ENCODE results near the gene SLC26A8.
"Not testable (repeated sequence)": the region's sequence is repeated elsewhere in the genome, so short reads cannot be mapped to it uniquely, and the experiment has no call there.

Gene SLC26A8

DNA sequence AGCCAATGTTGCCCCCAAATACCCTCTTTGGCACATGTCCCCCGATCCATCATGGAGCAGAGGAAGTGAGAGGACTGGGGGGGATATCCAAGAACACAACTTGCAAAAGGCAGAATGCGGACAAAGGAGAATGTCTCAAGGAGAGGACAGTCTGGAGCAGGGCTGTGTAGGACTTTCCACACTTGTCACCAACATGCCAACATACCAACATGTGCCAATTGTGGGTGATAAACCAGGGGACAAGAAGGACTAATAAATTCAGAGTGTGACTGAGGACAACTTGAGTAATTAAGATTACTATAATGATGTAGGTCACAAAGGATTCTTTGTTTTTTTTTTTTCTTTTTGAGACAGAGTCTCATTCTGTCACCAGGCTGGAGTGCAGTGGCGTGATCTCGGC lies 8.8 kb downstream of the SLC26A8 start:
- DNase-seq (ENCODE audit: low spot score) = no peak

DNA sequence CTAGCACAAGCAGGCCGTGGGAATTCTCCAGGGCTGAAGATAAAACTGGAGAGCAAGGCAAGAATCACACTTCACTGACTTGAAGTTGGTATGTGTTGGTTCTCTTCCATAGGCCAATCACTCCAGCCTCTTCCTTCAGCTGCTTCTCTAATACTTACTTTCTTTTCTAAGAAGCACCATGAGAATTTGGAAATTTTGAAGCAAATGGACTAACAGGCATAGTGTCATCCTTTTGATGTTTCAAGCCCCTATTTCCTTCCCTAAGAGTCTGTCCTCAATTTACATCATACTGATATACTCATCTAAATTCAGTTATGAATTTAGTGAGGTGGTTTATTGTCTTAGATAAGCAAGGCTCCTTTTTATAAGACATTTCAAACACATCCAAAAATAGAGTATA lies 24.0 kb downstream of the SLC26A8 start:
- no peak for DNase-seq (ENCODE audit: low spot score)

DNA sequence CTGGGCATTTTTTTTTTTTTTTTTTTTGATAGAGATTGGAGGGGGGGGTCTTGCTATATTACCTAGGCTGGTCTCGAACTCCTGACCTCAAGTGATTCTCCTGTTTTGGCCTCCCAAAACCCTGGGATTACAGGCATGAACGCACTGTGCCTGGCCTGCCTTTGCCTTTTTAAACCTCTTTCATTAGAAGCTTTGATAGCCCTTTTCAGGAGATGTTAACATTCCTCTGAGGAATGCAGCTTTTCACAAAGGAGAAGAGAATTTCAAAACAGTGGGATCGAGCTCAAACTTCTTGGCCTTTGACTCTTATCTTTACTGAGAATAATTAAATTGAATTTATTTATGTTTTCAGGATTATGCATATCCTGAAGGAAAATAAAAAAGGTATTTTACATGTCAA lies 31.3 kb downstream of the SLC26A8 start:
- no peak for DNase-seq (ENCODE audit: low spot score)

DNA sequence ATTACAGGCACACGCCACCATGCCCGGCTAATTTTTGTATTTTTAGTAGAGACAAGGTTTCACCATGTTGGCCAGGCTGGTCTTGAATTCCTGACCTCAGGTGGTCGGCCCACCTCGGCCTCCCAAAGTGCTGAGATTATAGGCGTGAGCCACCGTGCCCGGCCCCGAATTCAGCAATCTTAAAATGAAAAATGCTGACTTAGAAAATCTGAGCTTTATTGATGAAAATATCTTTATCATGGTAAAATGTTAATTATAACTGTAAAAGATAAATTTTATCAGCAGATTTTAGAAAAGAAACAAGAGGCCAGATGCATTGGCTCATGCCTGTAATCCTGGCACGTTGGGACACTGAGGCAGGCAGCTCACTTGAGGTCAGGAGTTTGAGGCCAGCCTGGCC lies 36.4 kb downstream of the SLC26A8 start:
- not testable (repeated sequence) for DNase-seq (ENCODE audit: low spot score)

DNA sequence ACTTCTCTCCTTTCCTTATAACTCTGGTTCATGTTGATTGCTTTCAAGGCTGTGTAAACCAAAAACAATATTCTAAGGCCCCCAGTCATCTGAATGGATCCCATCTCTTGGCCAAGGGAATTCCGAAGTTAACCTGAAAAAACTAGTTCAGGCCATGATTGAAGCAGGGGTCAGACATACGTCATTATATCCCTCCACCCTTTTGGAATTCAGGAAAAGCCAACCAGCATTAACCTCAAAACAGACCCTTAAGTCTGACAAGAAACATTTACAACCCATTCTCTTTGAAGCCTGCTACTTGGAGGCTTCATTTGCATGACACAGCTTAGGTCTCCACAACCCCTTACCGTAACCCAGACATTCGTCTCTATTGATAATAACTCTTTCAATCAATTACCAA lies 39.7 kb downstream of the SLC26A8 start:
- DNase-seq (ENCODE audit: low spot score) = no peak

DNA sequence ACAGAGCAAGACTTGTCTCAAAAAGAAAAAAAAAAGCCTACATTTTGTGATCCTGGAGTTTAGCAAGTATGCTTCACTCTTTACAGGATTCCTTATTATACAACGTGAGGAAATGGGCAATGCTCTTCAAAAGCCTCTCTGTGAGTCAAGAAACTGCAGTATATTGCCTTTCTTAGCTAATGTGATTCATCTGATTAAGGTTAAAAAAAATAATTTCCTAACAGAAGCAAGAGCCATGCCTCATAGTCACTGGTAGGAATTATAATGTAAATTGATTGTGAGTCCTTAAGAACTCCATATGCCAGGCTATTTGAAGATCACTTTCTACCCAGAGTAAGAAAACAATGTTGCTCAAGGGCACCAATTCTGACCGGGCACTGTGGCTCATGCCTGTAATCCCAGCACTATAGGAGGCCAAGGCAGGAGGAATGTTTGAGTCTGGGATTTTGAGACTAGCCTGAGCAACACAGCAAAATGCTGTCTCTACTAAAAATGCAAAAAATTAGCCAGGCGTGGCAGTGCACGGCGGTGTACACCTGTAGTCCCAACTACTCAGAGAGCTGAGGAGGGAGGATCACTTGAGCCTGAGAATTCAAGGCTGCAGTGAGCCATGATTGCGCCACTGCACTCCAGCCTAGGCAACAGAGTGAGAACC lies 43.3 kb downstream of the SLC26A8 start:
- no peak for DNase-seq (ENCODE audit: low spot score)

DNA sequence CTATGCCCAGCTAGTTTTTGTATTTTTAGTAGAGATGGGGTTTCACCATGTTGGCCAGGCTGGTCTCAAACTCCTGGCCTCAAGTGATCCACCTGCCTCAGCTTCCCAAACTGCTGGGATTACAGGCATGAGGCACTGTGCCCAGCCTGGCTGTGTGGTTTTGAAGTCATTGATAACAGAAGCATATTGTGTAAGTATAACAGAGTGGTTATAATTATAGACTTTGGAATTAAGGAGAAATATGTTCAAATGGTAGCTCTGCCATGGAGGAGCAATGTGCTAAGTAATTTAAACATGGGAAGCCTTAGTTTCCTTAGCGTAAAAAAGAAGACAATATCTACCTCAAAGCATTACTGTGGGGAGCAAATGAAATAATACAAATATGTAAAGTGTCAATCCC lies 44.3 kb downstream of the SLC26A8 start:
- not testable (repeated sequence) for DNase-seq (ENCODE audit: low spot score)

DNA sequence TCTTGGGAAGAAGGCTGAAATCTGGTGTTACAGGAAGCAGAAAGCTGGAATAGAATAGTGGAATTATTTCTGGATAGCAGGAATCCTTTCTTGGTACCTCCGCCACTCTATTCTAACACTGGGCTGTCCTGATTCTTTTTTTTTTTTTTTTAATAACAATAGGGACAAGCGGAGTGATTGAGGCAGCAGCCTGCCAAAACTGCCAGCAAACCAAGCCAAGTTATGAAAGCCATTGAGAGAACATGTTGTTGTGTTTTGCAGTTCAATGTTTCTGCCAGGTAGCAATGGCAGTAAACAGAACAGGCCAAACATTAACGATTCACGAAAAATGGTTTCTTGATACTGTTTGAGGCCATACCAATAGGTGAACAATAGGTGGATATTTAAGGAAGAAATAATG lies 47.1 kb downstream of the SLC26A8 start:
- DNase-seq (ENCODE audit: low spot score) = no peak

DNA sequence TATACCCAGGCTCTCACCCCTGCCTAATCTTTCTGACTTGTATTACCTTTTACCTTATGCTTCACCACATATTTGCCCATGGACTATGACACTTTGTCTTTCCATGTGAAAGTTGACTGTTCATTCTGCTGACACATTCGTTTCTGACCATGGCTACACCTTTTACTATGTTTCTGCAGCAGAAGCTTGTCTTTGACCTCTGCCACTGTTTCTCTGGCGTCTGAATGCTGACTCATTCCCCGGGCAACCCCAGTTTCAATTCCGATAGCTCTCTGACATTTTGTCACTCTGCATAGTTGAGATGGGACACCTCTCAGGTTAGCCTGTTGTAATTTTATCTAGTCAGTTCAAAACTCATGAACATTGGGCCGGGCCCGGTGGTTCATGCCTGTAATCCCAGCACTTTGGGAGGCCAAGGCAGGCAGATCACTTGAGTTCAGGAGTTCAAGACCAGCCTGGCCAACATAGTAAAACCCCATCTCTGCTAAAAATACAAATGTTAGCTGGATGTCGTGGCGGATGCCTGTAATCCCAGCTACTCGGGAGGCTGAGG lies 50.7 kb downstream of the SLC26A8 start:
- DNase-seq (ENCODE audit: low spot score) = no peak

DNA sequence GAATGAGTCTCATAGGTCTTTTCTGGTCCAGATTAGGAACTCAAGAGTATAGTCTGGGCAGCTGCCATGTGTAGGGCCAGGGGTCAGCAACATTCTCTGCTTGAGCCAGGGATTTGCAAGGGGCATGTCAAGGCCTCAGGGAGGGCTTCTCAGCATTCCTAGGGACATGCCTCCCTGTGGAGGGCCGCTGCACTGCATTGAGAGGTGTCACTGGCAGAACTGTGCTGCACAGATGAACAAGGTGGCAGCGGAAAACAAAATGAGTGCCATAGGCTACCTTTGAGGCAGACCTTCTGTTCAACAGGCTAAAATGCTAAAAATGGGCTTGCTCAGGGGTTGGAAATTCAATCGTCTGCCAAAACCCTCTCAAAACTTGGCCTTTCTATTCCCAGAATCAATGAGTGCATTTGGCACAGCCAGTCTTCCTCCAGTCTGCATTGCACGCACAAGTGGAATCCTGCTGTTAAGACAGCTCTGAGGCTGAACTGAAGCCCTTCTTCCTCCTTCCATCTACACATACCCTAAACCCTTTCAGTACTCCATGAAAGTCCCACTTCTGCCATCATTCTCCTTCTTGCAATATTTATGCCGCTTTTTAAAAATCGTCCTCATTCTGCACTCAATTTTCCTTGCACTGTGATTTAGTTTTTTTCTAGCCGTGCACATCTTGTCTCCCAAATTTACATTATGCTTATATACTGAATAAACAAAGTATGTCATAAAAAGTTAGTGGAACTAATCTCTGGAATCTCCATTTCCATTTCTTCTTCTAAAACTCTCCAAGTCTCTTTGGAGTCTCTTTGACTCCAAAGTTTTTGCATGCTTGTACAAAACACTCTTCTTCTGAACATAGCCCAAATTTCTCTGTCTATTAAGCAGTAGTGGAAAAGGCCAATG lies 51.7 kb downstream of the SLC26A8 start:
- no peak for DNase-seq (ENCODE audit: low spot score)

DNA sequence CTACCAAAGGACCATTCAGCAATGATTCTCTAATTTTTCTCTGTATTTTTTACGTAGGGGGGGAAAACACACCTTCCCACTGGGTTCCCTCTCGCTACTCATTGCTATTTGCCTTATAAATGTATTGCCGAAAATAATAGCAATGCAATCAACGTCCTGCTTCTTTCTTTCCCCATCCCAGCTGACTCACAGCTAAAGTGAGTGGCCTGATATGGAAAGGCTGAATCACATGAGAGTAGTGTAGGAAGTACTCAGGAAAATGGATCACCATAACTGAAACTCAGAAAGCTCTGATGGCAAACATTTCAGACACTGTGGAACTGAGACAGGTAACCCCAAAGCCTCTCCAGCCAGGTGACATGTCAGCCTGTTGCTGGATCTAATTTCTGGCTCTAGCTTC lies 54.3 kb downstream of the SLC26A8 start:
- no peak for DNase-seq (ENCODE audit: low spot score)

DNA sequence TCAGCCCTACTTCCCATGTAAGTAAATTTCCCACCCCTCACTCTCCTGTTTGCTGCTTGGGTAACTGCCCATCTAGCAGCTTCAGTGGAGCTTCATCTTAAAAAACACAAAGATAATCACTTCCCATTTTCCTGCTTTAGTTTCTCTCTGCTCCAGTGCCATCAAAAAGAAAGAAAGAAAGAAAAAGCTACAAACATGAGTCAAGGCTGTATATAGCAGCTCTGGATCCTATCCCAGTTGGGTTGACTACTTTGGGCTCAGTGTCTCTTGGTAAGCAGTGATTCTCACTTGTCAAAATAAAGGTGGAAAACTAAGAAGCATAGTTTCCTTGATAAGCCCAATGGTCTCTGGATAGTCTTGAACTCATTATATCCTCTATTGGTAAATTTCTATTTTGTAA lies 54.8 kb downstream of the SLC26A8 start:
- DNase-seq (ENCODE audit: low spot score) = no peak

DNA sequence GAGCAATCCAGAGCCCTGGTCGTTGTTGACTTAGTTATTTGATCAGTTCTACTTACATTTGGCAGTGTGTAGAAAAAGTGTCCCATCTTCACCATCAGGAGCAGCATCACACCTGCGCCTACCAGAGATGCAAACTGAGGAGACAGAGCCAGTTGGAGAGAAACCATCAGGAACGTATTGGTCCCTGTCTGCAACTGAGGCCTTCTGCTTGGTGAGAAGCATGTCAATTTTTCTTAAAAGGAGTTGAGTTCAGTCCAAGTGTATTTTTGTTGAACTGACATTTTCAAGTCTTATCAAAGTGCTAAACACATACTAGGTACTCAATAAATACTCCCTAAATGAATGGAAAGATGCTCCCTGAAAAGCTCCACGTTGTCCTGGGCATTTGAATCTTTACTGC lies 55.6 kb downstream of the SLC26A8 start:
- DNase-seq (ENCODE audit: low spot score) = no peak

DNA sequence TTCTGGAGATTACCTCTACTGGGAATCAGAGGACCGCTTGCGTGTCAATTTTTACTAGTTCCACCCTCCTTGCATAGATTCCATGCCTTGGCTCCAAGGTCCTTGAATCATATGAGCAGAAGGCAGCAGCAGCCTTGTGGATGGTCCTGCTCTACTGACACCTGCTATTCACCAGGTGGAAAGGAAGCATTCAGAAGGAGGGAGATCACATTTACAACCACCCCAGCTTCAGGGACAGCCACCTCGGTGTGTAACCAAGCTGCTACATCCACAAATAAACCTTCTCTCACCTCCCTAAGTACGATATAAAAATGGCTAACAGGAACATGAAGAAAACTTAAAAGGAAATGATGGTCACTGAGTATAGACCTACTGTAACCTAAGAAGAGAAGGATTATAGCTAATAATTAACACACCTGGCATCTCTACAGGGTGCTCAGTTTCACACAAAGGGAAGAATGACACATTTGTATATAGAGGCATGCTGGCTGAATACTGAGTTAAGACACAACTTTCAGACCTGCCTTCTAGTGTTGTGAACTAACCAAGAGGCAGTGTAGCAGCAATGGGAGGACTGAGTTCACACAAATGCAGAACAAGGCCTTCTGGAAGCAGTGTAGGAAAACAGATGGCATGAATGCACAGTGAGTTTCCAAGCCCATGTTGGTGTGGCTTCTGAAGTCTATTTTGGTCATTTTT lies 57.2 kb downstream of the SLC26A8 start:
- no peak for DNase-seq (ENCODE audit: low spot score)

DNA sequence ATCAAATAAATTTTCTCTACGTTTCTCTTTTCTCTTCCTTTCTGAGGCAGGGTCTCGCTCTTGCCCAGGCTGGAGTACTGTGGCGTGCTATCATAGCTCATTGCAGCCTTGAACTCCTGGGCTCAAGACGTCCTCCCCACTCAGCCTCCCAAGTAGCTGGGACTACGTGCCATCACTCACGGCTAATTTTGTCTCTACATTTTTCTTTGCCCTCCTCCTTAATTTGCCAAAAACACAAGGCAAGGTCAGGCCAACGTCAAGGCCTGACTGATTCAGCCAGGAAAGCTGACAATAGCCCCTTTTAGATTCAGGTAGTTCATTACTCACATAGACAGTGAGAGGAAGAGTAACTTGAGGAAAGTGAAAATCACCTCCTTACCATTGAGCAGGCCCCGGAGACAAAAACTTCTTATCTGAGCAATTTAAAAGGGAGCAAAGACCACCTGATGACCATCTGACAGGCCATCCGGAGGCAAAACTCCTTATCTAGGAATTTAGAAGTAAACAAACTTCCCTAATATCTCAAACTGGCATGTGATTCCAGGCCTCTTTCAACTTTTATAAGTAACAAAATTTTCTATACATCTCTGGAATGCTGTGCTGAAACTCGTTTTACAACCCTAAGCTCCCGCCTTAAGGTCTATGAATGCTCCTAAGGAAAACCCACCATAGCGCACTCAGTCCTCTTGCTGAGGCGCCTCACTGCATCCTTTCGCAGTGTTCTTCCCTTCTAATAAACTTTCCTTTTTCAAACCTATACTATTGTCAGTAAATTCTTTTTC lies 61.5 kb downstream of the SLC26A8 start:
- no peak for DNase-seq (ENCODE audit: low spot score)

DNA sequence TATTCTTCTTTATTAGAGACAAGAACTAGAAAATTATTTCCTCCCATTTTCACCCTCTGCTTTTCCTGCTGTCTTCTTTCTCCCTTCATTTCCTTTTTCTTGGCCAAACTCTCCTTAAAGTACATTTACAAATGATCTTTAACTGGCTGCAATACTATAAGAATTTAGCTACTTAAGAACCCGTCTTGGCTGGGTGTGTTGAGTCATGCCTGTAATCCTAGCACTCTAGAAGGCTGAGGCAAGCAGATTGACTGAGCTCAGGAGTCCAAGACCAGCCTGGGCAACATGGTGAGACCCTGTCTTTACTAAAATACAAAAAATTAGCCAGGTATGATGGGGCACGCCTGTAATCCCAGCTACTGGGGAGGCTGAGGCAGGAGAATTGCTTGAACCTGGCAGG lies 64.3 kb downstream of the SLC26A8 start:
- no peak for DNase-seq (ENCODE audit: low spot score)

DNA sequence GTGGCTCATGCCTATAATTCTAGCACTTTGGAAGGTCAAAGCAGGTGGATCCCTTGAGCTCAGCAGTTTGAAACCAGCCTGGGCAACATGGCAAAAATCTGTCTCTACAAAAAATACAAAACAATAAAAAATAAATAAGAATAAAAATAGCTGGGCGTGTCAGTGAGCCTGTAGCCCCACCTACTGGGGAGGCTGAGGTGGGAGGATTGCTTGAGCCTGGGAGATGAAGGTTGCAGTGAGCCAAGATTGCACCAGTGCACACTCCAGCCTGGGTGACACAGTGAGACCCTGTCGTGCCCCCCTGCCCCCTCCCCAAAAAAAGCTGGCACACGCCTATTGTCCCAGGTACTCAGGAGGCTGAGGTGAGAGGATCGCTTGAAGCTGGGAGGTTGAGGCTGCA lies 68.5 kb downstream of the SLC26A8 start:
- no peak for DNase-seq (ENCODE audit: low spot score)

DNA sequence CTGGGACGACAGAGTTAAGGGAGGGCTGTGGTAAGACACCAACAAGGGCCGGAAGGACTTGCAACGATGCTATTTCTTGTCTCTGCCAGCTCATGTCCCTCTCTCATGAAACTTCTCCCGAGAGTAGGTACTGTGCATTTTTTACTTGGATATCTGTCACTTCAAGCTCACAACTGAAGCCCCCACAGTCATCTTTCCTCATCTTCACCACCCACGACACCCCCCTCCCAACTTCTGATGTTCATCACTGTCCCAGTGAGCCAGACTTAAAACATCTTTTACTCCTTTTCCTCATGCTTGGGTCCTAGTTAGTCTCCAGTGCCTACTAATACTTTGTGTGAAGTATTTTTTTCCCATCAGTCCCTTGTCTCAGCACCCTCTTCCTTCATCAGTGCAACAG lies 68.9 kb downstream of the SLC26A8 start:
- no peak for DNase-seq (ENCODE audit: low spot score)

DNA sequence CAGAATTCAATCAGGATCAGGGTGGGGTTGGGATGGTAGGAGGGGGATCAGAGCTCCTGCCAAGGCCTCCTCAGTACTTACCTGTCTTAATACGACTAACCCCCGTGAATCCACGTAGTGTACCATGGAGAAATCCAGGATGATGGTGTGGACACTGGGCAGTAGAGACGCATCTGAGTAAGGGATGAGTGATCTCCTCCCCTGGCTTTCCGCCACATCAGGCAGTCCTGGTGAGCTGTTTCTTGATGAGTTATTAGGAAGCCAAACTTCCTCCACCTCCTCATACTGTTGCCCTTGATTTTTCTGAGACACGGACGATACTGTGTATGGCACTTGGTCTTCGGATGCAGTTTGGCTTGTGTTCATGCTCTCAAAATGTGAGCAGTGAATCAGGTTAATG lies 69.4 kb downstream of the SLC26A8 start:
- DNase-seq (ENCODE audit: low spot score) = no peak

DNA sequence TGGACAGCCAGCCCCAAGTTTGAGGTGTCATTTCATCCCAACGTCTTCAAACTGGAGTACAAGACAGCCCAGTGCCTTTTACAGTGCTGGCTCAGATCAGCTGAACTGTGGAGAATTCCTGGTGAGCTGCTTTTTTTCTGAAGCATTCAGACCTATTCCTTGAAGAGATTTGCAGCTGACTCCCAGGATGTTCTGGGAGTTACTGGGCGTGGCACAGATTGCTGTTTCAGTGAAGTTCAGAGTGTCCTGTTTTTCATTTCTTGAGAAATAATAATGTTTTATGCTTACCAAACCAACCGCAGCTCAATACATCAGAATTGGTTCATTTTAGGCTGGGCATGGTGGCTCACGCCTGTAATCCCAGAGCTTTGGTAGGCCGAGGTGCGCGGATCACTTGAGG lies 70.1 kb downstream of the SLC26A8 start:
- no peak for DNase-seq (ENCODE audit: low spot score)

DNA sequence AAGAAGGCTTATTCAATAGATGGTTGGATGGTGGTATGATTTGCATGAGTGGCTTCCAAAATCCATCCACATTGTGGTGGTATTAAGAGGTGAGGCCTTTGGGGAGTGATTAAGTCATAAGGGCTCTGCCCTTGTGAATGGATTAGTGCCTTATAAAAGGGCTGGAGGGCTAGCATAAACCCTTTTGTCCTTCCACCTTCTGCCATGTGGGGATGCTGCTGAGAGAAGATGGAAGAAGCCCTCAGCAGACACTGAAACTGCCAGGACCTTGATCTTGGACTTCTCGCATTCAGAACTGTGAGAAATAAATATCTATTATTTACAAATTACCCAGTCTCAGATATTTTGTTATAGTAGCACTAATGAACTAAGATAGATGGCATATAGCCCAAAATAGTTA lies 75.7 kb downstream of the SLC26A8 start:
- no peak for DNase-seq (ENCODE audit: low spot score)

DNA sequence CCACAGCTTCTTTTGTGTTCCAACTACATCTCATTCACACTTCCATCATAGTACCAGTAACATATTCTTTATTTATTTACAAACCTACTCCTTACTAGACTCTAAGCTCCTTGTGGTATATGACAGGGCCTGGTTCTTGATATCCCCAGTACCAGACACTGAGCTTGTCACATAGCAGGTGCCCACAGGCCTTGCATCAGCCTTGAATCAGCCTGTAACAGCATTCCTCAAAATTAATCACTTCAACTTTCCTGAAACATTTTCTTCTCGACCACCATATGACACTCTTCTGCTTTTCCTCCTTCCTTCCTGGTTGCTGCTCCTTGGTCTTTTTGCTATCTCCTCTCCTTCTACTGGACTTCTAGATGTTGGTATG lies 78.8 kb downstream of the SLC26A8 start:
- DNase-seq (ENCODE audit: low spot score) = no peak
